ENCODE data around the gene ERBB4.
A peak's percentile ranks its signal among the peaks of the same experiment; 100 is the strongest.

DNA sequence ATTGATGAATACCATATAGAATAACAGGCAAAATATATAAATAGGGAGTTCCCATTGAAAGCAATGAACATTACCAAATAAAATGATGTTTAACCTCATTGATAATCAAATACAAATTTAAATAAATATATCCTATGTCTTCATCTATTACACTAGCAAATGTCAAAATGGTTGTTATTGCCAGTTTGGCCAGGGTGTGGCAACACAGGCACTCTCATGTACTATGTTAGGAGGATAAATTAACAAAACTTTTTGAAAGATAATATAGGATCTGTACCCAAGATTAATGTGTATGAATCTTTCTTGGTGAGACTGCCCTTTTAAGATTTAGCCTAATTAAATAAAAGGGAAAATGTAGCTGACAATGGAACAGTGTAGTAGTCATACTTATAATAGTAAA lies 659.3 kb downstream of the ERBB4 start:
- TF ChIP-seq, protein P1, sequence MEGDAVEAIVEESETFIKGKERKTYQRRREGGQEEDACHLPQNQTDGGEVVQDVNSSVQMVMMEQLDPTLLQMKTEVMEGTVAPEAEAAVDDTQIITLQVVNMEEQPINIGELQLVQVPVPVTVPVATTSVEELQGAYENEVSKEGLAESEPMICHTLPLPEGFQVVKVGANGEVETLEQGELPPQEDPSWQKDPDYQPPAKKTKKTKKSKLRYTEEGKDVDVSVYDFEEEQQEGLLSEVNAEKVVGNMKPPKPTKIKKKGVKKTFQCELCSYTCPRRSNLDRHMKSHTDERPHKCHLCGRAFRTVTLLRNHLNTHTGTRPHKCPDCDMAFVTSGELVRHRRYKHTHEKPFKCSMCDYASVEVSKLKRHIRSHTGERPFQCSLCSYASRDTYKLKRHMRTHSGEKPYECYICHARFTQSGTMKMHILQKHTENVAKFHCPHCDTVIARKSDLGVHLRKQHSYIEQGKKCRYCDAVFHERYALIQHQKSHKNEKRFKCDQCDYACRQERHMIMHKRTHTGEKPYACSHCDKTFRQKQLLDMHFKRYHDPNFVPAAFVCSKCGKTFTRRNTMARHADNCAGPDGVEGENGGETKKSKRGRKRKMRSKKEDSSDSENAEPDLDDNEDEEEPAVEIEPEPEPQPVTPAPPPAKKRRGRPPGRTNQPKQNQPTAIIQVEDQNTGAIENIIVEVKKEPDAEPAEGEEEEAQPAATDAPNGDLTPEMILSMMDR (IDR thresholded peaks at IDR 0.05; ENCODE audit: insufficient read depth, low read depth, low read length), result peak; percentile 25
- no peak for TF ChIP-seq EZH2 (IDR thresholded peaks at IDR 0.05; ENCODE audit: insufficient read depth, low read length)

Data from astrocyte (in vitro differentiated cells and primary cell).